SK-N-DZ (cell line): ENCODE measurements around the gene MIA2.
A peak's percentile ranks its signal among the peaks of the same experiment; 100 is the strongest.
"Not testable (repeated sequence)": the region's sequence is repeated elsewhere in the genome, so short reads cannot be mapped to it uniquely, and the experiment has no call there.

Experiments used
- DNase-seq: peaks from one replicate; pipeline ENCODE4 v3.0.0-alpha.2; 2015; ENCODE audit warnings: low spot score

MIA2 gene

GRCh38 chr14:39231751-39232553, 1.8 kb upstream of the MIA2 start:
- DNase-seq: peak; percentile 11

GRCh38 chr14:39232554-39233415, 930 bp upstream of the MIA2 start:
- DNase-seq: no peak

- DNase-seq: not testable (repeated sequence)
Observed at GRCh38 chr14:39234986-39235385, 1.3 kb downstream of the MIA2 start.

- DNase-seq: not testable (repeated sequence)
Observed at GRCh38 chr14:39235466-39235865, 1.8 kb downstream of the MIA2 start.

- DNase-seq: no peak
Observed at GRCh38 chr14:39240769-39241168, 7.1 kb downstream of the MIA2 start.

GRCh38 chr14:39241637-39242036, 7.9 kb downstream of the MIA2 start:
- DNase-seq: no peak

- DNase-seq: no peak
Observed at GRCh38 chr14:39243831-39244230, 10.1 kb downstream of the MIA2 start.

GRCh38 chr14:39246618-39247017, 12.9 kb downstream of the MIA2 start:
- no peak for DNase-seq

- no peak for DNase-seq
Observed at GRCh38 chr14:39247256-39247655, 13.5 kb downstream of the MIA2 start.

- DNase-seq: no peak
Observed at GRCh38 chr14:39251547-39251946, 17.8 kb downstream of the MIA2 start.

GRCh38 chr14:39257388-39257787, 23.7 kb downstream of the MIA2 start:
- DNase-seq: not testable (repeated sequence)

GRCh38 chr14:39258782-39259545, 25.2 kb downstream of the MIA2 start:
- no peak for DNase-seq

GRCh38 chr14:39260161-39260560, 26.4 kb downstream of the MIA2 start:
- not testable (repeated sequence) for DNase-seq

- not testable (repeated sequence) for DNase-seq
Observed at GRCh38 chr14:39262214-39262613, 28.5 kb downstream of the MIA2 start.

- DNase-seq: no peak
Observed at GRCh38 chr14:39264057-39264456, 30.3 kb downstream of the MIA2 start.

GRCh38 chr14:39264558-39264957, 30.8 kb downstream of the MIA2 start:
- no peak for DNase-seq

- no peak for DNase-seq
Observed at GRCh38 chr14:39265033-39265432, 31.3 kb downstream of the MIA2 start.

GRCh38 chr14:39265806-39266524, 32.2 kb downstream of the MIA2 start:
- DNase-seq: no peak

GRCh38 chr14:39266525-39266870, 32.8 kb downstream of the MIA2 start:
- DNase-seq: no peak

- peak; percentile 87 for DNase-seq
Observed at GRCh38 chr14:39266871-39267607, 33.3 kb downstream of the MIA2 start.

GRCh38 chr14:39267608-39268005, 33.9 kb downstream of the MIA2 start:
- DNase-seq: no peak
